WTC11 (cell line): ENCODE results near the gene CCDC43. TPM values are rescaled to one million over a fixed set of nuclear protein-coding genes. Genes with fewer than 3 reads are reported as not detected.

Source experiments
- ATAC-seq: fragments of 200-7000 bp; cut with Tn5 transposase; 2 replicates; pipeline ENCODE4 v1.10.0; 2021; ENCODE audit warnings: mild to moderate bottlenecking, moderate library complexity
- CTCF ChIA-PET: fragments of 300-600 bp; sonication (Branson Sonifier 250); formaldehyde crosslinking; loops from one replicate; lab custom pipeline; 2021; ENCODE audit warnings: antibody characterized with exemption; lab: Charles Lee
- POLR2A ChIA-PET: fragments of 350-600 bp; sonication (Branson Sonifier 250); formaldehyde crosslinking; loops from one replicate; lab custom pipeline; 2021; ENCODE audit warnings: antibody characterized with exemption; lab: Charles Lee
- DNase-seq: peaks from one replicate; pipeline ENCODE4 v3.0.0; 2021; ENCODE audit warnings: low spot score
- H3K27ac Mint-ChIP-seq: 2 replicates; pipeline ENCODE4 v1.8.0; 2021; ENCODE audit warnings: mixed read lengths
- H3K27me3 Mint-ChIP-seq: 2 replicates; pipeline ENCODE4 v1.8.0; 2021; ENCODE audit warnings: low read depth, mild to moderate bottlenecking, moderate library complexity, mixed read lengths
- H3K36me3 Mint-ChIP-seq: 2 replicates; pipeline ENCODE4 v1.8.0; 2021; ENCODE audit warnings: mixed read lengths
- H3K4me1 Mint-ChIP-seq: 2 replicates; pipeline ENCODE4 v1.8.0; 2022; ENCODE audit warnings: mixed read lengths
- H3K4me3 Mint-ChIP-seq: 2 replicates; pipeline ENCODE4 v1.8.0; 2021; ENCODE audit warnings: mild to moderate bottlenecking, moderate library complexity, mixed read lengths
- H3K9me3 Mint-ChIP-seq: 2 replicates; pipeline ENCODE4 v1.8.0; 2021; ENCODE audit warnings: mixed read lengths
- AFF4 ChIP-seq: sonication (generic); formaldehyde crosslinking; IDR thresholded peaks from 2 replicates; pipeline ENCODE4 v1.8.1; 2023; ENCODE audit warnings: mild to moderate bottlenecking, missing genetic modification reagents, borderline replicate concordance
- ATF1 ChIP-seq: sonication (generic); formaldehyde crosslinking; IDR thresholded peaks from 2 replicates; pipeline ENCODE4 v1.8.1; 2023; ENCODE audit warnings: mild to moderate bottlenecking, moderate library complexity, missing genetic modification reagents
- E2F1 ChIP-seq: sonication (generic); formaldehyde crosslinking; IDR thresholded peaks from 2 replicates; pipeline ENCODE4 v1.8.0; 2022; ENCODE audit warnings: mild to moderate bottlenecking, missing genetic modification reagents
- HMGA2 ChIP-seq: fragments of 250-450 bp; sonication (Bioruptor Pico); IDR thresholded peaks from 2 replicates; pipeline ENCODE4 v1.4.0; 2021; ENCODE audit warnings: mild to moderate bottlenecking, moderate library complexity
- JAZF1 ChIP-seq: fragments of 250-450 bp; sonication (Bioruptor Pico); IDR thresholded peaks from 2 replicates; pipeline ENCODE4 v1.9.0; 2021; ENCODE audit warnings: moderate library complexity, mild to moderate bottlenecking, inconsistent platforms
- JUN ChIP-seq: sonication (generic); formaldehyde crosslinking; IDR thresholded peaks from 2 replicates; pipeline ENCODE4 v1.8.0; 2023; ENCODE audit warnings: mild to moderate bottlenecking, missing genetic modification reagents
- MXD4 ChIP-seq: fragments of 250-450 bp; sonication (Bioruptor Pico); IDR thresholded peaks from 2 replicates; pipeline ENCODE4 v1.8.0; 2021; ENCODE audit warnings: mild to moderate bottlenecking, moderate library complexity, borderline replicate concordance
- MYBL2 ChIP-seq: sonication (generic); formaldehyde crosslinking; IDR thresholded peaks from 2 replicates; pipeline ENCODE4 v1.8.1; 2023; ENCODE audit warnings: mild to moderate bottlenecking, moderate library complexity, missing genetic modification reagents
- NFE2L1 ChIP-seq: sonication (generic); formaldehyde crosslinking; IDR thresholded peaks from 2 replicates; pipeline ENCODE4 v1.8.1; 2023; ENCODE audit warnings: missing genetic modification reagents
- NR2C2 ChIP-seq: sonication (generic); formaldehyde crosslinking; IDR thresholded peaks from 2 replicates; pipeline ENCODE4 v1.8.0; 2022; ENCODE audit warnings: mild to moderate bottlenecking, missing genetic modification reagents
- TCF7 ChIP-seq: sonication (generic); formaldehyde crosslinking; IDR thresholded peaks from 2 replicates; pipeline ENCODE4 v1.8.0; 2022; ENCODE audit warnings: mild to moderate bottlenecking, low read depth, missing genetic modification reagents, moderate library complexity
- ZBTB21 ChIP-seq: sonication (generic); formaldehyde crosslinking; IDR thresholded peaks from 2 replicates; pipeline ENCODE4 v1.8.1; 2023; ENCODE audit warnings: mild to moderate bottlenecking, missing genetic modification reagents, borderline replicate concordance
- ZNF416 ChIP-seq: fragments of 250-450 bp; sonication (Bioruptor Pico); IDR thresholded peaks from 2 replicates; pipeline ENCODE4 v1.9.0; 2021; ENCODE audit warnings: mild to moderate bottlenecking, inconsistent platforms
- total RNA-seq: library from RNA; stranded (reverse); gene quantifications from 3 replicates; pipeline ENCODE4 v1.2.3, GENCODE V29; 2021
- TF ChIP-seq, protein P1 (sequence below): sonication (generic); formaldehyde crosslinking; IDR thresholded peaks from 2 replicates; pipeline ENCODE4 v1.8.1; 2023; ENCODE audit warnings: mild to moderate bottlenecking, missing genetic modification reagents
- TF ChIP-seq, protein P2 (sequence below): sonication (generic); formaldehyde crosslinking; IDR thresholded peaks from 2 replicates; pipeline ENCODE4 v1.8.1; 2022; ENCODE audit warnings: mild to moderate bottlenecking, missing genetic modification reagents, moderate library complexity, borderline replicate concordance
- TF ChIP-seq, protein P3 (sequence below): fragments of 200-600 bp; IDR thresholded peaks from 2 replicates; pipeline ENCODE4 v1.8.0; 2022; ENCODE audit warnings: antibody characterized with exemption
- TF ChIP-seq, protein P4 (sequence below): sonication (generic); formaldehyde crosslinking; IDR thresholded peaks from 2 replicates; pipeline ENCODE4 v1.8.1; 2023; ENCODE audit warnings: mild to moderate bottlenecking, missing genetic modification reagents, moderate library complexity

Gene CCDC43
- total RNA-seq, 1 experiment from 2014 or later = 37.9 TPM

GRCh38 chr17:44653954-44654353 is 35.6 kb downstream of the CCDC43 start:
- DNase-seq (no peak), ATAC-seq (no peak)
- Mint-ChIP-seq H3K27me3 (peaks cover 84% of the 10 kb centered on the region), H3K36me3 (peaks cover 7% of the 10 kb centered on the region), H3K27ac (no peak overlapping the region), H3K4me1 (peaks cover 3% of the 10 kb centered on the region), H3K9me3 (peaks cover 6% of the 10 kb centered on the region), H3K4me3 (no peak overlapping the region)
- TF ChIP-seq JUN (no peak), ATF1 (CRISPR knock-in tag) (no peak), ZBTB21 (CRISPR knock-in tag) (no peak), NFE2L1 (CRISPR knock-in tag) (no peak), TCF7 (CRISPR knock-in tag) (no peak), JAZF1 (CRISPR knock-in tag) (no peak), MYBL2 (CRISPR knock-in tag) (no peak), MXD4 (CRISPR knock-in tag) (no peak), ZNF416 (CRISPR knock-in tag) (no peak), AFF4 (CRISPR knock-in tag) (no peak), NR2C2 (CRISPR knock-in tag) (no peak), HMGA2 (CRISPR knock-in tag) (no peak), E2F1 (no peak)
- TF ChIP-seq, protein P1, sequence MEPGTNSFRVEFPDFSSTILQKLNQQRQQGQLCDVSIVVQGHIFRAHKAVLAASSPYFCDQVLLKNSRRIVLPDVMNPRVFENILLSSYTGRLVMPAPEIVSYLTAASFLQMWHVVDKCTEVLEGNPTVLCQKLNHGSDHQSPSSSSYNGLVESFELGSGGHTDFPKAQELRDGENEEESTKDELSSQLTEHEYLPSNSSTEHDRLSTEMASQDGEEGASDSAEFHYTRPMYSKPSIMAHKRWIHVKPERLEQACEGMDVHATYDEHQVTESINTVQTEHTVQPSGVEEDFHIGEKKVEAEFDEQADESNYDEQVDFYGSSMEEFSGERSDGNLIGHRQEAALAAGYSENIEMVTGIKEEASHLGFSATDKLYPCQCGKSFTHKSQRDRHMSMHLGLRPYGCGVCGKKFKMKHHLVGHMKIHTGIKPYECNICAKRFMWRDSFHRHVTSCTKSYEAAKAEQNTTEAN (CRISPR knock-in tag) = no peak
- TF ChIP-seq, protein P2, sequence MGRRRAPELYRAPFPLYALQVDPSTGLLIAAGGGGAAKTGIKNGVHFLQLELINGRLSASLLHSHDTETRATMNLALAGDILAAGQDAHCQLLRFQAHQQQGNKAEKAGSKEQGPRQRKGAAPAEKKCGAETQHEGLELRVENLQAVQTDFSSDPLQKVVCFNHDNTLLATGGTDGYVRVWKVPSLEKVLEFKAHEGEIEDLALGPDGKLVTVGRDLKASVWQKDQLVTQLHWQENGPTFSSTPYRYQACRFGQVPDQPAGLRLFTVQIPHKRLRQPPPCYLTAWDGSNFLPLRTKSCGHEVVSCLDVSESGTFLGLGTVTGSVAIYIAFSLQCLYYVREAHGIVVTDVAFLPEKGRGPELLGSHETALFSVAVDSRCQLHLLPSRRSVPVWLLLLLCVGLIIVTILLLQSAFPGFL (CRISPR knock-in tag) = no peak
- TF ChIP-seq, protein P3, sequence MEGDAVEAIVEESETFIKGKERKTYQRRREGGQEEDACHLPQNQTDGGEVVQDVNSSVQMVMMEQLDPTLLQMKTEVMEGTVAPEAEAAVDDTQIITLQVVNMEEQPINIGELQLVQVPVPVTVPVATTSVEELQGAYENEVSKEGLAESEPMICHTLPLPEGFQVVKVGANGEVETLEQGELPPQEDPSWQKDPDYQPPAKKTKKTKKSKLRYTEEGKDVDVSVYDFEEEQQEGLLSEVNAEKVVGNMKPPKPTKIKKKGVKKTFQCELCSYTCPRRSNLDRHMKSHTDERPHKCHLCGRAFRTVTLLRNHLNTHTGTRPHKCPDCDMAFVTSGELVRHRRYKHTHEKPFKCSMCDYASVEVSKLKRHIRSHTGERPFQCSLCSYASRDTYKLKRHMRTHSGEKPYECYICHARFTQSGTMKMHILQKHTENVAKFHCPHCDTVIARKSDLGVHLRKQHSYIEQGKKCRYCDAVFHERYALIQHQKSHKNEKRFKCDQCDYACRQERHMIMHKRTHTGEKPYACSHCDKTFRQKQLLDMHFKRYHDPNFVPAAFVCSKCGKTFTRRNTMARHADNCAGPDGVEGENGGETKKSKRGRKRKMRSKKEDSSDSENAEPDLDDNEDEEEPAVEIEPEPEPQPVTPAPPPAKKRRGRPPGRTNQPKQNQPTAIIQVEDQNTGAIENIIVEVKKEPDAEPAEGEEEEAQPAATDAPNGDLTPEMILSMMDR = no peak
- TF ChIP-seq, protein P4, sequence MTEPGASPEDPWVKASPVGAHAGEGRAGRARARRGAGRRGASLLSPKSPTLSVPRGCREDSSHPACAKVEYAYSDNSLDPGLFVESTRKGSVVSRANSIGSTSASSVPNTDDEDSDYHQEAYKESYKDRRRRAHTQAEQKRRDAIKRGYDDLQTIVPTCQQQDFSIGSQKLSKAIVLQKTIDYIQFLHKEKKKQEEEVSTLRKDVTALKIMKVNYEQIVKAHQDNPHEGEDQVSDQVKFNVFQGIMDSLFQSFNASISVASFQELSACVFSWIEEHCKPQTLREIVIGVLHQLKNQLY = no peak
- CTCF ChIA-PET = no interaction called here
- POLR2A ChIA-PET = interaction anchor here (0.7 kb wide), 1 partner anchor 508 kb away, joined by 6 read pairs; the partner anchor contains the start of gene HEXIM2
